ENCODE data around the gene RHOB.
"Not testable (repeated sequence)": the region's sequence is repeated elsewhere in the genome, so short reads cannot be mapped to it uniquely, and the experiment has no call there.

RHOB gene

GRCh38 chr2:20454036-20454981 lies 7.4 kb downstream of the RHOB start:
- DNase-seq (ENCODE audit: low read depth): no peak

GRCh38 chr2:20455076-20455587 lies 8.3 kb downstream of the RHOB start:
- DNase-seq (ENCODE audit: low read depth): no peak

- DNase-seq (ENCODE audit: low read depth): no peak
These were observed 9.3 kb downstream of the RHOB start for GRCh38 chr2:20456116-20456571.

GRCh38 chr2:20456636-20457426 lies 10.0 kb downstream of the RHOB start:
- DNase-seq (ENCODE audit: low read depth): no peak

- DNase-seq (ENCODE audit: low read depth): no peak
These were observed 11.1 kb downstream of the RHOB start for GRCh38 chr2:20457661-20458630.

- DNase-seq (ENCODE audit: low read depth): not testable (repeated sequence)
These were observed 12.0 kb downstream of the RHOB start for GRCh38 chr2:20458737-20459484.

GRCh38 chr2:20465716-20466394 lies 19.0 kb downstream of the RHOB start:
- no peak for DNase-seq (ENCODE audit: low read depth)

- DNase-seq (ENCODE audit: low read depth): no peak
These were observed 21.1 kb downstream of the RHOB start for GRCh38 chr2:20467789-20468548.

GRCh38 chr2:20468549-20469500 lies 22.0 kb downstream of the RHOB start:
- no peak for DNase-seq (ENCODE audit: low read depth)

- no peak for DNase-seq (ENCODE audit: low read depth)
These were observed 22.7 kb downstream of the RHOB start for GRCh38 chr2:20469595-20469994.

- no peak for DNase-seq (ENCODE audit: low read depth)
These were observed 23.3 kb downstream of the RHOB start for GRCh38 chr2:20470211-20470610.

GRCh38 chr2:20471148-20471547 lies 24.3 kb downstream of the RHOB start:
- DNase-seq (ENCODE audit: low read depth): no peak

- DNase-seq (ENCODE audit: low read depth): no peak
These were observed 25.2 kb downstream of the RHOB start for GRCh38 chr2:20471902-20472559.

- DNase-seq (ENCODE audit: low read depth): no peak
These were observed 25.7 kb downstream of the RHOB start for GRCh38 chr2:20472569-20472968.

GRCh38 chr2:20473128-20473527 lies 26.3 kb downstream of the RHOB start:
- DNase-seq (ENCODE audit: low read depth): no peak

- no peak for DNase-seq (ENCODE audit: low read depth)
These were observed 28.1 kb downstream of the RHOB start for GRCh38 chr2:20474757-20475566.

- DNase-seq (ENCODE audit: low read depth): no peak
These were observed 28.7 kb downstream of the RHOB start for GRCh38 chr2:20475567-20475952.

All from activated T-helper 9 cell treated with anti-CD3 and anti-CD28 coated beads, Interleukin-2, amount 50 U/mL, for 16 hours (primary cell).